WTC11 (cell line): ENCODE data around the gene ESPN. TPM values are rescaled to one million over a fixed set of nuclear protein-coding genes. Genes with fewer than 3 reads are reported as not detected.

Experiments
- ATAC-seq: fragments of 200-7000 bp; cut with Tn5 transposase; 2 replicates; pipeline ENCODE4 v1.10.0; 2021; ENCODE audit warnings: mild to moderate bottlenecking, moderate library complexity
- CTCF ChIA-PET: fragments of 300-600 bp; sonication (Branson Sonifier 250); formaldehyde crosslinking; loops from one replicate; lab custom pipeline; 2021; ENCODE audit warnings: antibody characterized with exemption; lab: Charles Lee
- POLR2A ChIA-PET: fragments of 350-600 bp; sonication (Branson Sonifier 250); formaldehyde crosslinking; loops from one replicate; lab custom pipeline; 2021; ENCODE audit warnings: antibody characterized with exemption; lab: Charles Lee
- DNase-seq: peaks from one replicate; pipeline ENCODE4 v3.0.0; 2021; ENCODE audit warnings: low spot score
- H3K27ac Mint-ChIP-seq: 2 replicates; pipeline ENCODE4 v1.8.0; 2021; ENCODE audit warnings: mixed read lengths
- H3K27me3 Mint-ChIP-seq: 2 replicates; pipeline ENCODE4 v1.8.0; 2021; ENCODE audit warnings: low read depth, mild to moderate bottlenecking, moderate library complexity, mixed read lengths
- H3K36me3 Mint-ChIP-seq: 2 replicates; pipeline ENCODE4 v1.8.0; 2021; ENCODE audit warnings: mixed read lengths
- H3K4me1 Mint-ChIP-seq: 2 replicates; pipeline ENCODE4 v1.8.0; 2022; ENCODE audit warnings: mixed read lengths
- H3K4me3 Mint-ChIP-seq: 2 replicates; pipeline ENCODE4 v1.8.0; 2021; ENCODE audit warnings: mild to moderate bottlenecking, moderate library complexity, mixed read lengths
- H3K9me3 Mint-ChIP-seq: 2 replicates; pipeline ENCODE4 v1.8.0; 2021; ENCODE audit warnings: mixed read lengths
- AFF4 ChIP-seq: sonication (generic); formaldehyde crosslinking; IDR thresholded peaks from 2 replicates; pipeline ENCODE4 v1.8.1; 2023; ENCODE audit warnings: mild to moderate bottlenecking, missing genetic modification reagents, borderline replicate concordance
- GRHL2 ChIP-seq: fragments of 250-450 bp; sonication (Bioruptor Pico); IDR thresholded peaks from 2 replicates; pipeline ENCODE4 v1.8.0; 2022; ENCODE audit warnings: mild to moderate bottlenecking, moderate library complexity; ENCODE audit not compliant: insufficient replicate concordance, severe bottlenecking
- JAZF1 ChIP-seq: fragments of 250-450 bp; sonication (Bioruptor Pico); IDR thresholded peaks from 2 replicates; pipeline ENCODE4 v1.9.0; 2021; ENCODE audit warnings: moderate library complexity, mild to moderate bottlenecking, inconsistent platforms
- JUN ChIP-seq: sonication (generic); formaldehyde crosslinking; IDR thresholded peaks from 2 replicates; pipeline ENCODE4 v1.8.0; 2023; ENCODE audit warnings: mild to moderate bottlenecking, missing genetic modification reagents
- NR3C1 ChIP-seq: sonication (generic); formaldehyde crosslinking; conservative IDR thresholded peaks from 2 replicates; pipeline ENCODE4 v1.8.1; 2023; ENCODE audit warnings: low read depth, mild to moderate bottlenecking, missing genetic modification reagents
- PRRX2 ChIP-seq: fragments of 250-450 bp; sonication (Bioruptor Pico); IDR thresholded peaks from 2 replicates; pipeline ENCODE4 v1.8.0; 2021; ENCODE audit warnings: mild to moderate bottlenecking
- SOX15 ChIP-seq: fragments of 250-450 bp; sonication (Bioruptor Pico); IDR thresholded peaks from 2 replicates; pipeline ENCODE4 v1.9.0; 2021; ENCODE audit warnings: mild to moderate bottlenecking
- TEAD4 ChIP-seq: sonication (generic); formaldehyde crosslinking; IDR thresholded peaks from 2 replicates; pipeline ENCODE4 v1.8.0; 2022; ENCODE audit warnings: mild to moderate bottlenecking, missing genetic modification reagents
- TP53 ChIP-seq: sonication (generic); formaldehyde crosslinking; IDR thresholded peaks from 2 replicates; pipeline ENCODE4 v1.8.1; 2023; ENCODE audit warnings: mild to moderate bottlenecking, missing genetic modification reagents
- ZNF396 ChIP-seq: fragments of 250-450 bp; sonication (Bioruptor Pico); IDR thresholded peaks from 2 replicates; pipeline ENCODE4 v1.8.0; 2021; ENCODE audit warnings: mild to moderate bottlenecking, moderate library complexity, borderline replicate concordance
- total RNA-seq: library from RNA; stranded (reverse); gene quantifications from 3 replicates; pipeline ENCODE4 v1.2.3, GENCODE V29; 2021
- TF ChIP-seq, protein P1 (sequence below): fragments of 250-450 bp; sonication (Bioruptor Pico); conservative IDR thresholded peaks from 2 replicates; pipeline ENCODE4 v1.9.0; 2021; ENCODE audit warnings: mild to moderate bottlenecking
- TF ChIP-seq, protein P2 (sequence below): sonication (generic); formaldehyde crosslinking; IDR thresholded peaks from 2 replicates; pipeline ENCODE4 v1.8.0; 2023; ENCODE audit warnings: missing genetic modification reagents, mild to moderate bottlenecking, borderline replicate concordance
- TF ChIP-seq, protein P3 (sequence below): sonication (generic); formaldehyde crosslinking; IDR thresholded peaks from 2 replicates; pipeline ENCODE4 v1.8.0; 2022; ENCODE audit warnings: mild to moderate bottlenecking, missing genetic modification reagents

ESPN gene
- total RNA-seq, 1 experiment from 2014 or later = 46.1 TPM

DNA sequence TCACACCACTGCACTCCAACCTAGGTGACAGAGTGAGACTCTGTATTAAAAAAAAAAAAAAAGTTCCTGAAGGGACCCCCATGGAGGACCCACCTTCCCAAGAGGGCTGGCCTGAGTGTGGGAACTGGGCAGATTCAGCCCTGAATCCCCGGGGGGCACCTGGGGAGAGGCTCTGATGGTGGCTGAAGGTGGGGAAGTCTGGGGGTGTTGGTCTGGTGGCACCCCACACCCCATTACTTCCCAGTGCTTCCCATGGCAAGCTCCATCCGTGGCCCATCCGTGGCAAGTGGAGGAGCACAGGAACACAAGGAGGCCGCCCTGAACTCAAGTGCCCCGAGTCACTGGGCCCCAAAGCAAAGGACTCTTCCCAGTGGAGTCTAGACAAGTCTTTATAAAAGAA, 42.2 kb downstream of the ESPN start:
- Mint-ChIP-seq H3K9me3 (no peaks in the 10 kb centered on the region), H3K36me3 (peaks cover 25% of the 10 kb centered on the region), H3K4me1 (peaks cover 6% of the 10 kb centered on the region), H3K27me3 (peaks cover 2% of the 10 kb centered on the region; the same call in 1 of the 2 replicates), H3K4me3 (peak overlapping the region; percentile 27; the same call in 1 of the 2 replicates), H3K27ac (no peak overlapping the region)
- DNase-seq (peak; percentile 10), ATAC-seq (no peak)
- POLR2A ChIA-PET = no interaction called here
- CTCF ChIA-PET = interaction anchor here (0.8 to 3.8 kb wide), 13 partner anchors 9 to 219 kb away, joined by 3 to 35 read pairs (median 8); no protein-coding TSS in a partner anchor
- TF ChIP-seq GRHL2 (CRISPR knock-in tag) = no peak
- TF ChIP-seq JAZF1 (CRISPR knock-in tag) = no peak
- no peak for TF ChIP-seq TP53
- TF ChIP-seq TEAD4 (CRISPR knock-in tag) = no peak
- TF ChIP-seq NR3C1 (CRISPR knock-in tag) = no peak
- no peak for TF ChIP-seq JUN
- no peak for TF ChIP-seq ZNF396 (CRISPR knock-in tag)
- no peak for TF ChIP-seq SOX15 (CRISPR knock-in tag)
- TF ChIP-seq, protein P1, sequence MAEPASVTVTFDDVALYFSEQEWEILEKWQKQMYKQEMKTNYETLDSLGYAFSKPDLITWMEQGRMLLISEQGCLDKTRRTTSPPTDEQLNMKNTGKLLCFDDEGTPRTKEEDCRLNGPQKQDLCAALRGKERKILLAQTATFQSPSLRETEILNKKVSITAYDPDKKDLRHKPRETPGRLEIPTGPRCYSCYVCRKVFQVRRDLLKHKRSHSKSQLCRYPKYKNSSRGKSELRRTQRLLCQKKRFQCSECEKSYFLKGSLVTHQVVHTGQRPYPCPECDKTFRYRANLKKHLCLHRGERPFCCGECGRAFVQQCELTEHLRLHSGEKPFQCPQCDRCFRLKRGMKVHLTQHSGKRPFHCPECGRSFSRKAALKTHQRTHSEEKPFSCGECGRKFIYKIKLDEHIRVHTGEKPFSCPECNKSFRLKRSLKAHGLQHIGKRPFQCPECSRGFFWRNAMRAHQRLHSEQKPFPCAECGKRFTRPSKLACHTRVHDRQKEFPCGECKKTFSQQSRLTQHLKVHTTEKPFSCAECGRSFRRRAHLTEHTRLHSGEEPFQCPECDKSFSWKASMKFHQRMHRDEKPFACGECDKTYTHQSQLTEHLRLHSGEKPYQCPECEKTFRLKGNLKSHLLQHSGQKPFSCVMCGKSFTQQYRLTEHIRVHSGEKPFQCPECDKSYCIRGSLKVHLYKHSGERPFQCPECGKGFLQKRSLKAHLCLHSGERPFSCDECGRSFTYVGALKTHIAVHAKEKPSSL = no peak
- TF ChIP-seq, protein P2, sequence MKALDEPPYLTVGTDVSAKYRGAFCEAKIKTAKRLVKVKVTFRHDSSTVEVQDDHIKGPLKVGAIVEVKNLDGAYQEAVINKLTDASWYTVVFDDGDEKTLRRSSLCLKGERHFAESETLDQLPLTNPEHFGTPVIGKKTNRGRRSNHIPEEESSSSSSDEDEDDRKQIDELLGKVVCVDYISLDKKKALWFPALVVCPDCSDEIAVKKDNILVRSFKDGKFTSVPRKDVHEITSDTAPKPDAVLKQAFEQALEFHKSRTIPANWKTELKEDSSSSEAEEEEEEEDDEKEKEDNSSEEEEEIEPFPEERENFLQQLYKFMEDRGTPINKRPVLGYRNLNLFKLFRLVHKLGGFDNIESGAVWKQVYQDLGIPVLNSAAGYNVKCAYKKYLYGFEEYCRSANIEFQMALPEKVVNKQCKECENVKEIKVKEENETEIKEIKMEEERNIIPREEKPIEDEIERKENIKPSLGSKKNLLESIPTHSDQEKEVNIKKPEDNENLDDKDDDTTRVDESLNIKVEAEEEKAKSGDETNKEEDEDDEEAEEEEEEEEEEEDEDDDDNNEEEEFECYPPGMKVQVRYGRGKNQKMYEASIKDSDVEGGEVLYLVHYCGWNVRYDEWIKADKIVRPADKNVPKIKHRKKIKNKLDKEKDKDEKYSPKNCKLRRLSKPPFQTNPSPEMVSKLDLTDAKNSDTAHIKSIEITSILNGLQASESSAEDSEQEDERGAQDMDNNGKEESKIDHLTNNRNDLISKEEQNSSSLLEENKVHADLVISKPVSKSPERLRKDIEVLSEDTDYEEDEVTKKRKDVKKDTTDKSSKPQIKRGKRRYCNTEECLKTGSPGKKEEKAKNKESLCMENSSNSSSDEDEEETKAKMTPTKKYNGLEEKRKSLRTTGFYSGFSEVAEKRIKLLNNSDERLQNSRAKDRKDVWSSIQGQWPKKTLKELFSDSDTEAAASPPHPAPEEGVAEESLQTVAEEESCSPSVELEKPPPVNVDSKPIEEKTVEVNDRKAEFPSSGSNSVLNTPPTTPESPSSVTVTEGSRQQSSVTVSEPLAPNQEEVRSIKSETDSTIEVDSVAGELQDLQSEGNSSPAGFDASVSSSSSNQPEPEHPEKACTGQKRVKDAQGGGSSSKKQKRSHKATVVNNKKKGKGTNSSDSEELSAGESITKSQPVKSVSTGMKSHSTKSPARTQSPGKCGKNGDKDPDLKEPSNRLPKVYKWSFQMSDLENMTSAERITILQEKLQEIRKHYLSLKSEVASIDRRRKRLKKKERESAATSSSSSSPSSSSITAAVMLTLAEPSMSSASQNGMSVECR = no peak
- no peak for TF ChIP-seq AFF4 (CRISPR knock-in tag)
- TF ChIP-seq PRRX2 (CRISPR knock-in tag) = no peak

DNA sequence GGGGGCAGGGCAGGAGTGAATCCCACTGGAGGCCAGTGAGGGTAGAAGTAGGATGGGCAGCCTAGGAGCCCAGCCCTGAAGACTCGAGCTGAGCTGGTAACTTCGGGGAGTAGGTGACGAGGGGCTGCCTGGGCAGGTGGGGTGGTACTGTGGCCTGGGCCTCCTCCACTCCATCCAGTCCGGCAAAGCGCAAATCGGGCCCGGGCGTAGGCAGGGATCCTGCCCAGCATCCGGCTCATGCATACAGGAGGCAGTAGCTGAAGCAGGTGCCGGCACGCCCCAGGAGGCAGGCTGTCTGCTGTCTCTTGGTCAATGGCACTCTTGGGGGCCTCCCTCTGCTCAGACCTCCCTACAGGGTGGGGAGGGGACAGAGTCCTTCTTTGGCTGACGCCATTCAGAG, 42.6 kb downstream of the ESPN start:
- H3K27me3 Mint-ChIP-seq = peaks cover 2% of the 10 kb centered on the region; the same call in 1 of the 2 replicates
- no peak for ATAC-seq
- DNase-seq = peak; percentile 9
- ChIA-PET POLR2A (no interaction called here), CTCF (interaction anchor here (1.3 to 3.8 kb wide), 4 partner anchors 12 to 44 kb away, joined by 8 to 35 read pairs (median 14); no protein-coding TSS in a partner anchor)
- TF ChIP-seq, protein P3, sequence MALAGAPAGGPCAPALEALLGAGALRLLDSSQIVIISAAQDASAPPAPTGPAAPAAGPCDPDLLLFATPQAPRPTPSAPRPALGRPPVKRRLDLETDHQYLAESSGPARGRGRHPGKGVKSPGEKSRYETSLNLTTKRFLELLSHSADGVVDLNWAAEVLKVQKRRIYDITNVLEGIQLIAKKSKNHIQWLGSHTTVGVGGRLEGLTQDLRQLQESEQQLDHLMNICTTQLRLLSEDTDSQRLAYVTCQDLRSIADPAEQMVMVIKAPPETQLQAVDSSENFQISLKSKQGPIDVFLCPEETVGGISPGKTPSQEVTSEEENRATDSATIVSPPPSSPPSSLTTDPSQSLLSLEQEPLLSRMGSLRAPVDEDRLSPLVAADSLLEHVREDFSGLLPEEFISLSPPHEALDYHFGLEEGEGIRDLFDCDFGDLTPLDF (CRISPR knock-in tag) = no peak
- no peak overlapping the region for H3K27ac Mint-ChIP-seq
- H3K4me1 Mint-ChIP-seq = peaks cover 10% of the 10 kb centered on the region
- no peaks in the 10 kb centered on the region for H3K9me3 Mint-ChIP-seq
- H3K4me3 Mint-ChIP-seq = no peak overlapping the region
- H3K36me3 Mint-ChIP-seq = peaks cover 24% of the 10 kb centered on the region
